ENCODE data around the gene BIRC6. TPM values are rescaled to one million over a fixed set of nuclear protein-coding genes. Genes with fewer than 3 reads are reported as not detected.
"Not testable (repeated sequence)": the region's sequence is repeated elsewhere in the genome, so short reads cannot be mapped to it uniquely, and the experiment has no call there.

Gene BIRC6
- polyA plus RNA-seq, 1 donor: 100 TPM

DNA sequence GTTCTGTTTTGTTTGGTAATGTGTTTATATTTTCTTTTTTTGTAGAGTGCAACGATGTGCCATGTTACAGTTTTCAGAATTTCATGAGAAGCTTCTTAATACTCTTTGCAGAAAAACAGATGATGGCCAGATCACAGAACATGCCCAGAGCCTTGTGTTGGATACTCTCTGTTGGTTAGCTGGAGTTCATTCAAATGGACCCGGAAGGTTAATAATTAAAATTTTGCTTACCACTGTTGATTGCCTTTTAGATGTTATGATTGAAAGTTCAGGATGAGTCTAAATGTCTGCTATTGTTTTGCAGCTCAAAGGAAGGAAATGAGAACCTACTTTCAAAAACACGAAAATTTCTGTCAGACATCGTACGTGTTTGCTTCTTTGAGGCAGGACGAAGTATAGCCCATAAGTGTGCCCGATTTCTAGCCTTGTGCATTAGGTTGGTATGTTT lies 85.2 kb downstream of the BIRC6 start:
- no peak for DNase-seq

DNA sequence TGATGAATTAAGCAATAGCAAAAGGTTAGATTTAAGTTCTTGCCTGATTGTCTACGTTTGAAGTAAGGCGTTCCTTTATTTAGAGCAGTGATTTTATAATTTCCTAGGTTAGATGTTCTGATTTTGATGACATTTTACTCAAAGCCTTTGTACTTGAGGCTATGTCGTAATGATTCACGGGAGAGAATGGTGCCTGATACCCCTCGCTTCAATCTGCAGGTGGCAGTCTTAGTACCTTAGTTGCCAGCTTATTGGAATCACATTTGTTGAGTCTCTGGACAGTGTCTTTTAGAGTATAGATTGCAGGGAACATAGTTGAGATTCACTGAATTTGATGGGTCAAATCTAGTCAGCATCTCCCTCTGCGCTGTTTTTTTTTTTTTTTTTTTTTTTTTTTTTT lies 89.5 kb downstream of the BIRC6 start:
- no peak for DNase-seq

DNA sequence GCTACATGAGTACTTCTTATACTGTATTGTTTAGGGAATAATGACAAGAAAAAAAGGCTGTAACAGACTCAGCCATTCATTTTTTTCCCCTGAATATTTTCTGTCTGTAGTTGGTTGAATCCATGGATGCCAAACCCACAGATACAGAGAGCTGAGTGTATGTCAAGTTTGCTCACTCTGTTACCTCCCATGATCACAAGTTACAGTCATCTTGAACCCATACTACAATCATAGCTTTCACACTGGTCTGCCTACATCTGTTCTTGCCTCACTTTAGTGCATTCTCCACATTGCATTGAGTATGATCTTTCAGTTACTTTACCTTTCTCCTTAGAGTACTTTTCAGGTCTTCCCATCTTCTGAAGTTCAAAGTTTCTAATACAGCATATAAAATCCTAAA lies 94.0 kb downstream of the BIRC6 start:
- no peak for DNase-seq

DNA sequence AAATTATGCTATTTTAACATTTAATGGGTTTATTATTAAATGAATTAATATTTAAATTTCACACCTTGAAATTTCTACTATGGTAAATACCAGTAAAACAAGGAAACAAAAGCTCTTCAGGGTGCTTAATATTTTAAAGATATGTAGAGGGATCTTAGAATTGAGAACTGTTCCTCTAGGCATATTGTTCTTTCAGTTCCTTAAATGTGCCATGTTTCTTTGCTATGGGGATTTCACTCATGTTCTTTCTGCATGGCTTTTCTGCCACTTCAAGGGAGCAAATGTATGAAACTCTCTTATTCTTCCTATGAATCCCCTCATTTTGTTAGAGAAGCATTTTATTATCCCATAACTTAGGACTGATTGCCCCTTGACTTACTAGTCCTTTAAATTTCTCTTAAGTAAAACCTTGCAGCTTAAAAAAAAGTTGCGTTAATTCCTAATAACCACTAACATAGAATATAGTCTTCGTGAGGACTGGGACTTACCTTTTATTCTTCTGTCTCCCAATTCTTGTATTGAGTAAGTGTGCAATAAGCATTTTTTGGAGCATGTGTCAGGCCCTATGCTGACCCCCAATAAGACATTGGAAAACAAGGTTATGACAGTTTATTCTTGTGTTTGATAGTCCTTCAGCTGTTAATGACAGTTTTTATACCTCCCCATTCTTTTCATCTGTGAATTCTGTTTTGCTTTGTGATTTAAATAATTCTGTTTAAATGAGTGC lies 95.7 kb downstream of the BIRC6 start:
- DNase-seq: no peak

DNA sequence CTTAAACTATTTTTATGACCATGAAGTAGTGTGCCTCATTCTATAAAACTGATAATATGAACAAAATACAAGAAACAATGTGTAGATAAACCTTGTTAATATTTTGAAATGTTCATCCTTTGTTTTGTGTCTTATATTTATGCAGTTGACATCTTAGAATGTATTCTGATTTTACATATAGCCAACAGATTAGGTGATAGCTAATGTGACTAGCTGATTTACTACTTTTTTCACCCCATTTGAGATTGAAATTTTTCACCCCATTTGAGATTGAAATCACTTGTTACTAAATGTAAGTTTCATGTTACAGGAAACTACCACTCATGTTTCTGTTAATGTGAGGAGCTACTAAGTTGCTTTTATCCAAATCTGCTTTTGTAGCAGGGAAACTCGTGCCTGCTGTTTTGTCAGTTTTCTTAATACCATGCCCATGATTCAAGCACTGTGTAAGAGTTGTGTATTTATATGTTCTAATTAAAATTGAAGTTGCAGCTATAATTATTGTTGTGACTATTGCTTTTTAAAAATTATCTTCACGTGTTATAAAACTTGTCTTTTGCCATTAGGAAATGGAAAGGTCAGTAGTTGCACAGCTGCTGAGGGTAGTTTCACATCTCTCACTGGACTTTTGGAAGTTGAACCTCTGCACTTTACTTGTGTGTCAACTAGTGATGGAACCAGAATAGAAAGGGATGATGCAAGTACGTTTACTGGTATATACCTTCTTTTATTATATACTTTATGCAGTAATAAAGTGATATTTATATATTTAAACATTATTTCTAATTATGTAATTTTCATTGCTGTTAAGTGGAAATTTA lies 96.6 kb downstream of the BIRC6 start:
- DNase-seq: no peak

DNA sequence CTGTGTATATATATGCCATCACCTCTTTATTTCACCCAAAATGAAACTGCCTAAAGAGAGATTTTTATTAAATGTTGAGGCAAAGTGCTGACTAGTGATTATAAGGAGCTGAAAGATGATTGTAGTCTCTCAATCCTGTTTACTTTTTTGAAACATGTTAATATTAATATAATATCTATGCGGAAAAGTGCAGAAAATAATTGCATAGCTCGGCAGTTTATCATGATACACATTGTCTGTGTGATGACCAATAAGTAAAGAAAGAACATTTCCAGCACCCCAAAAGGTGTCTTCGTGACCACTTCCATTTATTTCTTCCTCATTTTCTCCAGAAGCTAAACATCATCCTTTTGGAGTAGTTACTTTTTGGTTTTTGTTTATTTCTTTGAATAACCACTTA lies 99.0 kb downstream of the BIRC6 start:
- DNase-seq: no peak

DNA sequence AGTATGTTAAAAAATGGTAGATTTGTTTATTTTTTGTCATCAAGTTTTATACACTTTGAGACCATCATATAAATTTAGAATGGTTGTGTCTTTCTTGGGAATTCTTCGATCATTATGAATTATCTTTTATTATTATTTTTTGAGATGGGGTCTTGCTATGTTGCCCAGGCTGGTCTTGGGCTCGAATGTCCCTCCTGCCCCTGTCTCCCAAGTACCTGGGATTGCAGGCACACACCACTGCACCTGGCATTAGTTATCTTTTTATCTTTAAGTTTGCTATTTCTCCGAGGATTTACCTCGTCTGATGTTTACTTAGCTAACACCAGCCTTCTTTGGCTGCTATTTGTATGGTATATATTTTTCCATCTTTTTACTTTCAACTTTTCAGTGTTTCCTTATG lies 100.0 kb downstream of the BIRC6 start:
- DNase-seq: no peak

DNA sequence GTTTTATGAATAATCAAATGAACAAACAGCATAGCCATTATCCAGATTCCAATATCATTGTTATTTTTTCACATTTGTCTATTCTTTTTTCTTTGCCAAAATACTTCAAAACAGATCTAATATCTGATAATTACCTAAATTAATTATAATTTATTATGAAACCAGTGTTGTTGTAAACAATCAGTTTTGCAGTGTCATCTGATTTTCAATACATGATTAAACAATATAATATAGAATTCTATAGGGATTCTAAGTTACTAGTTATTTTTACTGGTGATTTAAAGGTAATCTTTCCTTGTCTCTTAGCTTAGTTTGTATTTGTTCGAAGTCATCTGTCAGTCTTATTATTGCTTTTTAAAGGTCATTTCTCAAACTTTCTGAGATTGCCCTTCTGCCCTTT lies 101.0 kb downstream of the BIRC6 start:
- no peak for DNase-seq

DNA sequence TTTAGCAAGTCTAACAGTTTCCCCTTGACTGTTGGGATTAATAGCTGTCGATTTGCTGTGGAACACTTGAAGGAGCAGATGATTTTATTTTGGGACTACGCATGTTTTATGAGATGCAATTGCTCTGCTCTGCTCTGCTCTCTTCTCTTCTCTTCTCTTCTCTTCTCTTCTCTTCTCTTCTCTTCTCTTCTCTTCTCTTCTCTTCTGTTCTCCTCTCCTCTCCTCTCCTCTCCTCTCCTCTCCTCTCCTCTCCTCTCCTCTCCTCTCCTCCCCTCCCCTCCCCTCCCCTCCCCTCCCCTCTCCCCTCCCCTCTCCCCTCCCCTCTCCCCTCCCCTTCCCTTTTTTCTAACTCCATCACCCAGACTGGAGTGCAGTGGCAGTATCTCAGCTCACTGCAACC lies 104.0 kb downstream of the BIRC6 start:
- not testable (repeated sequence) for DNase-seq

DNA sequence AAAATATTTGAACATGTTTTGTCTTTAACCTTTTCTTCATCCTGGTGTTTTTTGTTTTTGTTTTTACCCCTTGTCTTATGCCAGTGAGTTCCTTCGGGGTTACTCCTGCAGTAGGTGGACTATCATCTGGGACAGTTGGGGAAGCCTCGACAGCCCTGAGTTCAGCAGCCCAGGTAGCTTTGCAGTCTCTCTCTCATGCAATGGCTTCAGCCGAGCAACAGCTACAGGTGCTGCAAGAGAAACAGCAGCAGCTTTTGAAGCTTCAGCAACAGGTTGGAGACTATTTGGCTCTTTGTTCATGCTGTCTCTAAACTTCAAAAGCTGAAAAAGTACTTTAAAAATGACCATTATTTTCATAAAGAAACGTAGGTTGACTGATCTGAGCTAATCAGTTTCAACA lies 106.3 kb downstream of the BIRC6 start:
- no peak for DNase-seq

DNA sequence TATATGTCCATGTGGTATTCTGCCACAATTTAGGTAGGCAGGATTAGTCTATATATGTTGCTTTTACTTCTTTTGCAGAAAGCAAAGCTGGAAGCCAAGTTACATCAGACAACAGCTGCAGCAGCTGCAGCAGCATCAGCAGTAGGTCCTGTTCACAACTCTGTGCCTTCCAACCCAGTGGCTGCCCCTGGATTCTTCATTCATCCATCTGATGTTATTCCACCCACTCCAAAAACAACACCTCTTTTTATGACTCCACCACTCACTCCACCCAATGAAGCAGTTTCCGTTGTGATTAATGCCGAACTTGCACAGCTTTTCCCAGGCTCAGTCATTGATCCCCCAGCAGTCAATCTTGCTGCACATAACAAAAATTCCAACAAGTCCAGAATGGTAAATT lies 107.6 kb downstream of the BIRC6 start:
- DNase-seq: no peak

DNA sequence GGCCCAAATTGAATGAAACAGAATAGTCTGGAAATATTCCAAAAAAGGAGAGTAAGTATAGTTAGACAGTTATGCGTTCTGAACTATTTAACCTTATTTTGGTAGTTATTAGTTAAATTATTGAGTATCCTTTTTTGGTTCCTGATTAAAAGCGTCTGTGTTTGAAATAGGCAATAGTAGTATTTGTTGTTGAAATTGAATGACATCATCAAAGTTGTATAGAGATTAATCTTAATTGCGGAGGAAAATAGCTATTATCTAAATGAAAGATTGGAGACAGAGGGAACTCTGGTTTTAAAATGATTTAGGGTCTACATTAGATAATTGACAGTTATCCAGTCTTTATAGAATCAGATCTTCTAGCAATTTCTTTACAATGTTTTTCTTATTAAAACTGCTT lies 115.8 kb downstream of the BIRC6 start:
- no peak for DNase-seq

DNA sequence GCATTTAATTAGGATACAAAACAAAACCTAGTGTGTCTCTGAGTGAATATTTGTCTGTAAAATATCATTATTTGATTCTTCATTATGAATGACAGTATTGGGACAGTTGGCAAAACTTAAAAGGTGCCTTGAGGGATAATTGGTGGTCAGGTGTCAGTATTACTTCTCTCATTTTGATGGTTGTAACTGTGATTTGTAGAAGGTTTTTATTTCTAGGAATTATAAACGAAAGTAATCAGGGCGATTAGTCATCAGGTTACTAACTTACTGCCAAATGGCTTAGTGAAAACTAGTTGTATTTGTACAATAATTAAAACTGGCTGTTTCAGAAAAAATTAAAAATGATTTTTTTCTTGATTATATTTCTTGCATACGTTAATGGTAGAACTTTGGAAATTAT lies 117.6 kb downstream of the BIRC6 start:
- DNase-seq: no peak

DNA sequence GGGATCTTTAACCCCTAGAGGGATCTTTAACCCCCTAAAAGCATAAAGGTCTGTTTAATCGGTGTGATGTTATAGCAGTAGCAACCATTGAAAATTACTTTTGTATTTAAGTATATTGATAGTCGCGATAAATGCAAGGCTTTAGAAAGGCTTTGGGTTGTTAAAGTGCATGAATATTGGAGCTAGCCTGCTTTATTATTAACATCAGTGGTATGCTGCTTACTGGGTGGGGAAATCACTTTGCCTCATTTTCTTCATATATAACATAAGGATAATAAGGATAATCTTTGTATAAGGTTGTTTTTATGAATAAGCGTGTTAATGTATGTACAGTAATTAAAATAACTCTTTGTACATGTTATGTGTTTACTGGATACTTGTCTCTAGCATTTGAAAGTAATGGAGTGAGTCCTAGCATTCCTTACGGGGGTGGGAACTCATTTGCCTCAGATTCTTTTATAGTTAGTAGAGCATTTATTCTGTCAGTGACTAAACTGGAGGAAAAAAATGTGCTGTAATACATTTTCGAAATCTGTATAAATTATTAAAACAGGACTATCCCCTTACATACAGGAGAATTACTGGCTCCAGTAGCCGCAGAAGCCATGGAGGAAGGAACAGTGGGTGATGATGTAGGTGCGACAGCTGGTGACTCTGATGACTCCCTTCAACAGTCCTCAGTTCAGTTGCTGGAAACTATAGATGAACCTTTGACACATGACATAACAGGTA lies 122.2 kb downstream of the BIRC6 start:
- no peak for DNase-seq

DNA sequence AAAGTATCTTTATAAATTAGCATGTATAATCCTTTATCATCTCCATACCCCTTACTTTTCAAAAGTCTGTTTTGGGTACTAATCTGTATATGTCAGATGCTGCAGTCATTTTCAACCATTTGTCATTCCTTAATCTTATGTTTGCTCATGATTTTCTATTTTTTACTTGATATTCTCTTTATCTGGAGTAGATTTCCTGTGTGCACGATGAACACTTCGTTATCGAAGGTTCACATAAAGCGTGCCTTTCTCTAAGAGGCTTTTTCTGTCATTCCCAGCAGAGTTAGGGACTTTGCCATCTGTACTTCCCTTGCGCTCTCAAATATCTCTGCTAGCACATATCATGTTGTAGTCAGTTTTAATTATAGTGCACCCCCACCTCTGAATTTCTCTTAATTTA lies 123.2 kb downstream of the BIRC6 start:
- DNase-seq: no peak

DNA sequence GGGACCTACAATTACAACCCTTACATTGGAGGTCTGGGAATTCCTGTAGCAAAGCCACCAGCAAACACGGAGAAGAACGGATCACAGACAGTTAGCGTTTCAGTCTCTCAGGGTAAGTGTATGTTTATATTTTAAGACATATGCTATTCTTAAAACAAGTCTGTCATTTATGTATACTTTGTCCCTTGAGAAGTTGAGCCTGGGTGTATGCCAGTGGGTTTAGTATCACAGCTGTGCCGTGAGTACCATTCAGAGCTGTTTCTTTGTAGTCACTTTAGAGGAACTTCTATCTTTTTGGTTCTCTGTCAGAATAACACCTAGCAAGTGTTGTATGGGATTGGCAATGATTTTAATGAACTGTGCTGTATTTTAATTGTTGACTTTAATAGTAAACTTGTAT lies 125.6 kb downstream of the BIRC6 start:
- DNase-seq: no peak

DNA sequence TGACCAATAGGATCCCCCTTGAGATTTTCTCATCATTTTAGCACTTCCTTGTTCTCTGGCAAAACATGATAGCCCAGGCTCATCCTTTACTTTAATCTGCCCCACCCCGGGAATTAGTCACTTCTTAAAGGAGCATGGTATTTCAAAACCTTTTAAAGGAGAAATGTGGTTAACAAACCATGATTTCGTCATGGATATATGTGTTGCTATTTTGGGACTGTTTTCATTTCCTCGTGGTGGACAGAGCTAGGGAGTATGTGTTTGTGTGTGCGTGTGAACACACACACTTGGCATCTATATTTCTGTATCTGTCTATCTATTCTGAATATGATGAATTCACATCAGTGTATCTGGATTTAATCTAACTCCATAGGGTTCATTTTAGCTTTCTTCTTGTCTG lies 128.1 kb downstream of the BIRC6 start:
- DNase-seq: no peak

DNA sequence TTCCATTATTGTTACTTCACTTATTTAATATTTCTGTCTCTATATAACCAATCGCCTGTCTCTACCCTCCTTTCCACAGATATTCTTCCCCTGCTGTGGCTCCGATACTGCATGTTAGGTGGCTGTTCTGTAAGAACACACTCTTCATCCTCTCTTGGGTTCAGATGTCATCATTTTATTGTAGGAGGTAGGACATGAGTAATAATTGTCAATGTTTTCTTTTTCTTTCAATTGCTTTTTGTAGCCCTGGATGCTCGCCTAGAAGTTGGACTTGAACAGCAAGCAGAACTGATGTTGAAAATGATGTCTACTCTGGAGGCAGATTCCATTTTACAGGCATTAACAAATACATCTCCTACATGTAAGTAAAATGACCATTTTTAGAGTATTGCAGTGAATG lies 128.6 kb downstream of the BIRC6 start:
- DNase-seq: no peak

DNA sequence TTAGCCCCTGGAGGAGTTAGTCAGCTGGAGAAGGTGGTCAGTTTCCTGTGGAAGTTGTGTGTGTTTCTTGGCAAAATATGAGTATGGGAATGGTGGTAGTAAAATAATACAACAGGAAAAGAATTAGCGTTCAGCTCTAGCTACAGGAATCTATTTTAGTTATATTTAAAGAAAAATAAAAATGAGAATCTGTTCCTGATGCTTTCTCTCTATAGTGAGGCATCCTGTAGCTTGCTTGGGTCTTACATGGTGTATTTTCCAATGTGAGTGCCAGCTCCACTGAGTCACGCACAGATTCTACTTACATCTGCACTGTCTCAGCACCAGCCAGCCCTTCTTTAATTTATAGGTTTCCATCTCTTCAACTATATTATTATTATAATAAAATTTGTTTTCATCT lies 132.2 kb downstream of the BIRC6 start:
- no peak for DNase-seq

DNA sequence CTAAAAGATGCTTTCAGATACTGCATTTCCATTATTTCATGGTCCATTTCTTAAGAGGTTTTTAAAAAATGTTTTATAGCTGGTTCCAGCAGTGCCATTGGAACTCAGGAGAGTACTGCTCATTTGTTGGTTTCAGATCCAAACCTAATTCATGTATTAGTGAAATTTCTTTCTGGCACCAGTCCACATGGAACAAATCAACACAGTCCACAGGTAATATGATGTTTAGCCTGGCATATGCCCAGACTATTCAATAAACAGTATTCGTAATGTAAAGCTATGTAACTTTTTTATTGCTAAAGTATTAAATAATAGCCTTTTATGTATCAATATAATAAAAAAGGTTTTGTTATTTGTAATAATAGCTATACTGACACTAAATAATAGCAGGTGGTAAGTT lies 134.5 kb downstream of the BIRC6 start:
- no peak for DNase-seq

DNA sequence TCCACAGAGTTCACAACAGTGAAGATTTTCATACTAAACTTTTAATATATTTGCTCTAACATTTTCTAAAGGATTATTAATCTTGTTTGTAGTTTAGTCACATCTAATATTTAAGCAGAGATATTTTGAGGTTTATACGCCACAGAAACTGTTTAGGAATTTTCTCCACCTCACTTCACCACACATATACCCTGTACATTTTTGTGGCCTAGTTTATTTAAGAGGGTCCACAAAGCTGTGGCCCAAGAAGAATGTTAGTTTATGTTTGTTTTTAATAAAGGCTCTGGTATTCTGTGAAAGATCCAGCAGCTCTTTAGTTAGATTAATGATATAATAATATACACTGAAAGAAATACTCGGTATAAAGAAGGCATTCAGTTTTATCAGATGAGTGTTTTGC lies 138.3 kb downstream of the BIRC6 start:
- DNase-seq: no peak

DNA sequence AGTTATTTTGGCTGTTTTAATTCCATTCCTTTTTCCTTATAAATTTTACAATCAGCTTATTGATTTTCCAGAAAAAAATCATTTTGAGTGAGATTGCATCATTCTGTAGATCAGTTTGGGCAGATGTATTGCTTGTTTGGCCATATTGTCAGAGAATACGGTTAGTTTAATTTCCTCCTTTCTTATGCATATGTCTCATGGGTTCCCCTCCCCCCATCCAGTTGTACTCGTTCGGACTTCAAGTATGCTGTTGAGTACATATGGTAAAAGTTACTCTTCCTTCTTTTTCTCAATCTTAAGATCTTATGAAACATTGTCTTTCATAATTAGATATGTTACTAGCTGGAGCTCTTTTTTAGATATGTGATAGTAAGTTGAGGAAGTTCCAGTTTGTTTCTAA lies 139.8 kb downstream of the BIRC6 start:
- no peak for DNase-seq

DNA sequence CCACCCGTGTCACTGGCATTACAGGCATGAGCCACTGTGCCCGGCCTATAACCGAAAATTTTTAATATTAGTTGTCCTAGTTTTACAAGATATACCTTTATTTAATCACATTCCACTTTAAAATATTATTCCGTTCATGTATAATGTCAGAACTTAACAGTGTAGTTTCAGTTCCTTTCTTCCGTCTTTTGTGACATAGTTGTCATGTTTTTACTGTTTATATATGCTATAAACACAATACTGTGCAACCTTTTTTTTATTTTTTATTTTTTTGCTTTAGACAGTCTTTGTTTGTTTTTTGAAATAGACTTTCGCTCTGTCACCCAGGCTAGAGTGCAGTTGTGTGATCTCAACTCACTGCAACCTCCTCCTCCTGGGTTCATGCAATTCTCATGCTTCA lies 141.5 kb downstream of the BIRC6 start:
- no peak for DNase-seq

Data from left kidney (tissue), 2 donors.